HAP-1 (cell line): ENCODE data around the gene ZFHX2.
A peak's percentile ranks its signal among the peaks of the same experiment; 100 is the strongest.
"Not testable (repeated sequence)": the region's sequence is repeated elsewhere in the genome, so short reads cannot be mapped to it uniquely, and the experiment has no call there.

Experiments
- DNase-seq, 2 experiments: peaks; one replicate each; pipeline ENCODE4 v3.0.0-alpha.2; 2016 to 2020; ENCODE audit warnings: low spot score in 2 of 2
- H3K27me3 ChIP-seq: fragments of 250-450 bp; sonication (Bioruptor Pico); 2 replicates; pipeline ENCODE4 v1.5.1; 2020; ENCODE audit warnings: low read depth, mild to moderate bottlenecking, moderate library complexity
- H3K36me3 ChIP-seq: fragments of 250-450 bp; sonication (Bioruptor Pico); replicated peaks from 2 replicates; pipeline ENCODE4 v1.5.1; 2020; ENCODE audit warnings: mild to moderate bottlenecking
- H3K4me1 ChIP-seq: fragments of 250-450 bp; sonication (Bioruptor Pico); 2 replicates; pipeline ENCODE4 v1.5.1; 2020; ENCODE audit warnings: mild to moderate bottlenecking
- H3K4me3 ChIP-seq: fragments of 250-450 bp; sonication (Bioruptor Pico); 2 replicates; pipeline ENCODE4 v1.5.1; 2020; ENCODE audit warnings: mild to moderate bottlenecking, moderate library complexity
- H3K9me3 ChIP-seq: fragments of 250-450 bp; sonication (Bioruptor Pico); 2 replicates; pipeline ENCODE4 v1.5.1; 2020; ENCODE audit warnings: mild to moderate bottlenecking, moderate library complexity
- in situ Hi-C: fragments of 300-500 bp; cut with MboI; formaldehyde crosslinking; loops from 3 replicates; pipeline ENCODE4 v1.14.3; 2020; ENCODE audit warnings: low sequenced_read_pairs, inconsistent platforms, mixed read lengths

Gene ZFHX2

DNA sequence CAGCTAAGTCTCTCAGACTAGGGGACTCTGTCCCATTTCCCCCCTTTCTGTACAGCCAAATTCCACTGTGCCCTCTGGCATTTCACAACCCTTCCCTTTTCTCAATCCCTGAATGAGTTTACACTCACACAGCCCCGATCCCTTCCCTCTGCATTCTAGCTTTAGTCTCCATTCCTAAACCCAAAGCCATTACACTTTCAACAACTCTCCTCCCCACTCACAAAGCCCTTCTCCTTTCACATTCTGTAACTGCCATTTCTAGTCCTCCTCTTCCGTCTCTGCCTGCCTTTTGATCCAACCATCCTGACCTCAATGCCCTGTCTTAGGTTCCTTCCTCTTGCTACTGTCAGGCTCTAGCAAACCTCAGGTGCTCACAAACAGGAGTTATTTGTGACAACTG lies 3.6 kb downstream of the ZFHX2 start:
- in situ Hi-C loops: no loop called here
- Histone ChIP-seq H3K27me3 (no peaks in the 10 kb centered on the region), H3K4me3 (no peak overlapping the region), H3K4me1 (peaks cover 4% of the 10 kb centered on the region), H3K36me3 (no peaks in the 10 kb centered on the region), H3K9me3 (no peaks in the 10 kb centered on the region)
- DNase-seq: no peak

DNA sequence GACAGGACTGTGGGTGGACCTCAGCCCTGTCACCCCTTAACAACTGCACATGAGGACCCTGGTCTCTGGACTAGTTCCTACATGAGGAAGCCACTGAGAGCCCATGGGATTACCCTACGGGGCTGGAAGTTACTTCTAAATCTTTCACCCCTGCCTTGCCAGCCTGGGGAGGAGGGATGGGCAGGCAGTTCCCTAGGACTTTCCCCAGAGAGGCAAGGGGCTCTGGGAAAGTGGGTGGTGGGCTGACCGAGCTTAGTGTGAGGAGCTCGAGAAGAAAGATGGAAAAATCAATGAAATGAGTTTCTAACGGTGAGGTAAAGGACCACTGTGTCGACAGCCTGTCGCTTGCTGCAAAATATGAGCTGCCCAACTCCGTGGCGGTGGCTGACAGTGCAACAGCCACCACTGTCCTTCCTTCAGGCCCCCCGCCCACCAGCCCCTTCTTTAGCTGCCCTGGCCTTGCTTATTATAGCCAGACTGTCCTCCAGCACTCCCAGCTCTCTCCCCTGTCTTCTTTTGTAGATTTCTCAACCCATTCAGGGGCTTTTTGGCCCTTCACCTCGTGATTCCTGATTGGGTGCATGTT lies 5.0 kb downstream of the ZFHX2 start:
- Histone ChIP-seq H3K4me1 (no peaks in the 10 kb centered on the region), H3K9me3 (no peaks in the 10 kb centered on the region), H3K36me3 (no peaks in the 10 kb centered on the region), H3K4me3 (no peak overlapping the region), H3K27me3 (no peaks in the 10 kb centered on the region)
- DNase-seq: no peak
- in situ Hi-C loops: no loop called here

DNA sequence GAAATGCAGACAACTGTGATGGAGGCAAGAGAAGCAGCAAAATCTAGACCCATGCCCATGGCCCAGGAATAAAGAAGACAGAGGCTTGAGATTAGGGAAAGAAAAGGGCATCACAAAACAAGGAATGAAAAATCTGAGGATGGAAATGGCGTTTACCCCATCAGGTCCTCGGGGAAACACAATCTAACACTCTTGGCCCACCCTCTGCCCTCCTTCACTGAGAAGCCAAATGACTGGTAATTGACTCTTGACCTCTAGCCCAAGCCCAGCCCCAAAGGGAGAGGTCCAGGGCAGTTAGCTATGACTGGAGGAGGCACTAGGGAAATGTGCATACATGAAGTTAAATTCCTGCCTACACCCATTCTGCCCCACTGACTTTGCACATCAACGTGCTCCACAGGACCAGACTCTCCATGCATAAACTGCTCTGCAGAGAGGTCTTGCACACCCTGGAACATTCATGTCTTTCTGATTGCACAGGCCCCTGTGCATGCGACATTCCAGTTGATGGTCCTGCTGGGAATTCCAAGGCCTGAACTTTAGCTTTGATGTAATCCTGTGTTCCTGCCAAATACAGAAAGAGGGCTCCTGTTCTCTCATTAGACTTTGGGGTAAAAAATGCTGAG lies 5.7 kb downstream of the ZFHX2 start:
- in situ Hi-C loops: no loop called here
- H3K9me3 ChIP-seq: no peaks in the 10 kb centered on the region
- DNase-seq: no peak
- no peaks in the 10 kb centered on the region for H3K4me1 ChIP-seq
- H3K4me3 ChIP-seq: no peak overlapping the region
- no peaks in the 10 kb centered on the region for H3K27me3 ChIP-seq
- H3K36me3 ChIP-seq: no peaks in the 10 kb centered on the region

DNA sequence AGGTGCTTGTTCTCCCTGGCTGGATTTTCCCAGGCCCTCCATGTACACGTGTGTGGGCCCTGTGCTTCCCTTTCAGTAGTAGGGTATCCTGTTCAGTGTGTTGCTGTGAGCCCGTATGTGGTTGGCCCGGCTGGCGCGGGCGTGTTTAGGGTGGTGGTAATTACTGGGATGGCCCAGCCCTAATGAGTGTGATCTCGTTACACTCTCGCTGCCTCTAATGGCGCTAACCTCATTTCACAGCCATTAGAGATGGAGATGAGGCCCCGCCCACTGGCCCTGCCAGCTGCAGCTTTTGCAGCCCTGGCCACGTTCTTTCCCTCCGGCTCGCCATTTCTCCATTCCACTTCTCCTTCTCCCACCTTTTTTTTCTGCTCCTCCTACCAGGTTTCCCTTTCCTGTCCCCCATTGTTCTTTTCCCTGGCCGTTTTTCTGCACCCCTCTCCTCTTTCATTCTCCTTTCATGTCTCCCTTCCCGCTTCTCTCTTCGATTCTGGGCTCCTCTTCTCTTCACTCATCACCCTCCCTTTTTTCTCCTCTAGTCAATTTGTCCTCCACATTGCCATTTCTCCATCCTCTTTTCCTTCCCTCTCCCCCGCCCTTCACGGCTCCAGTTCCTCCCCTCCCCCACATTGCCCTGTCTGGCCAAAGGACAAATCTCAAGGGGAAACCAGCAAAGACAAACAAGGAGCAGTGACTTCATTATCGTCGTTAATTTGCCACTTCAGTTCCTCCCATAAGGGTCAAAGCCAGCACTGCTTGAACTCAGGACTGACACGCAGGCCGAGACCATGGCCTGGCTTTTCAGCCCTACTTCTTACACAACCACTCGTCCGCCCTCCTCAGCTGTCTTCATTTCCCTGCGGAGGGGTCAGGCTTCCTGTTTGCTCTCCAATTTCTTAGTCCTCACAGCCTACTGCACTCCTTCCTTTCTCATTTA lies 6.8 kb downstream of the ZFHX2 start:
- no peak for DNase-seq
- H3K4me1 ChIP-seq: no peaks in the 10 kb centered on the region
- in situ Hi-C loops: no loop called here
- no peaks in the 10 kb centered on the region for H3K9me3 ChIP-seq
- H3K36me3 ChIP-seq: no peaks in the 10 kb centered on the region
- no peaks in the 10 kb centered on the region for H3K27me3 ChIP-seq
- H3K4me3 ChIP-seq: no peak overlapping the region

DNA sequence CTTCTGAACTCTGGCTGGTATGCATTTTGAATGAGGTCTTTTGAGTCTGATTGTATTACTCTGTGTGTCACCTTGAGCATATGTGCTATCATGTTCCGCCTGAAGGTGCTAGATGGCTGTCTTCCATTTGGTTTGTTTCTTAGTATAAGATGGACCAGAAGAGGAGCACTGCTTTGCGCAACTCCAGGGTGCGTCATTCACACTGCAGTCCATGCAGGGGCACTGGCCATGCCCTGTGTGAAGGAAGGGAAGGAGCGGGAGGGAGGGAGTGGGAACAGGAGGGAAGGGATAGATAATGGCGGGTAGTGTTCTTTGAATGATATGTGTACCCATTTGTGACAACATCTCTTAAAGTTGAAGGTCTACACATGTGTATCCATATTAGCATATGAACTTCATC lies 8.2 kb downstream of the ZFHX2 start:
- in situ Hi-C loops: no loop called here
- H3K36me3 ChIP-seq: no peaks in the 10 kb centered on the region
- H3K27me3 ChIP-seq: no peaks in the 10 kb centered on the region
- H3K9me3 ChIP-seq: no peaks in the 10 kb centered on the region
- H3K4me3 ChIP-seq: no peak overlapping the region
- H3K4me1 ChIP-seq: peaks cover 6% of the 10 kb centered on the region
- DNase-seq: no peak

DNA sequence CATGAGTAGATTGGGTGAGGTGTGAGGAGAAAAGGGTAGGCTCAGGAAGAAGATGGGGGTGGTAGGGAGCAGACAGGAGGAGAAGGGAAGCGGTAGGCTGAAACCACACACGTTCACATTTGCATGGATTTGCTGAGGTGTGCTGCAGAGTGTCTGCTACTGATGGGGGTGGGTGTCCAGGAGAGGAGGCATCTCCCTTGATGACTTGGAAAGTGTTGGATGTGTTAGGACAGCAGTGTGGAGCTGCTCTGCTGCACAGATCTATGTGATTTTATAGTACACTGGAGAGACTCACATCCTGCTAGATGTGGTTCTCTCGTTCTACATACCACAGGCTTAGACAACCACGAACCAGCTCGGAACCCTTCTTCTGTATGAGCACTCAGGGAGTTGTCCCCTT lies 9.3 kb downstream of the ZFHX2 start:
- Histone ChIP-seq H3K4me3 (no peak overlapping the region), H3K36me3 (no peaks in the 10 kb centered on the region), H3K4me1 (peaks cover 6% of the 10 kb centered on the region), H3K27me3 (no peaks in the 10 kb centered on the region), H3K9me3 (no peaks in the 10 kb centered on the region)
- no peak for DNase-seq
- in situ Hi-C loops: no loop called here

DNA sequence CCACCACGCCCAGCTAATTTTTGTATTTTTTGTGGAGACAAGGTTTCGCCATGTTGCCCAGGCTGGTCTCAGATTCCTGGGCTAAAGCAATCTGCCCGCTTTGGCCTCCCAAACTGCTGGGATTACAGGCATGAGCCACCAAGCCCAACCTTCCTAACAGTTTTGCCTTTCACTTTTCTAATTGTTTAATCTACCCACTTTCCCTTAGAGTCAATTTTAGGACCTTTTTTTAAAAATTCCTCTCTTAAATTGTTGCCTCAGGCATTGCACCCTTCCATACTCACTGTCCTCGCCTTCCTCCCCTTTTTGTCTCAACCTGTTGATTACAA lies 11.5 kb downstream of the ZFHX2 start:
- no peaks in the 10 kb centered on the region for H3K9me3 ChIP-seq
- H3K27me3 ChIP-seq: no peaks in the 10 kb centered on the region
- DNase-seq: no peak
- H3K4me3 ChIP-seq: no peak overlapping the region
- no peaks in the 10 kb centered on the region for H3K36me3 ChIP-seq
- peaks cover 6% of the 10 kb centered on the region for H3K4me1 ChIP-seq
- in situ Hi-C loops: no loop called here

DNA sequence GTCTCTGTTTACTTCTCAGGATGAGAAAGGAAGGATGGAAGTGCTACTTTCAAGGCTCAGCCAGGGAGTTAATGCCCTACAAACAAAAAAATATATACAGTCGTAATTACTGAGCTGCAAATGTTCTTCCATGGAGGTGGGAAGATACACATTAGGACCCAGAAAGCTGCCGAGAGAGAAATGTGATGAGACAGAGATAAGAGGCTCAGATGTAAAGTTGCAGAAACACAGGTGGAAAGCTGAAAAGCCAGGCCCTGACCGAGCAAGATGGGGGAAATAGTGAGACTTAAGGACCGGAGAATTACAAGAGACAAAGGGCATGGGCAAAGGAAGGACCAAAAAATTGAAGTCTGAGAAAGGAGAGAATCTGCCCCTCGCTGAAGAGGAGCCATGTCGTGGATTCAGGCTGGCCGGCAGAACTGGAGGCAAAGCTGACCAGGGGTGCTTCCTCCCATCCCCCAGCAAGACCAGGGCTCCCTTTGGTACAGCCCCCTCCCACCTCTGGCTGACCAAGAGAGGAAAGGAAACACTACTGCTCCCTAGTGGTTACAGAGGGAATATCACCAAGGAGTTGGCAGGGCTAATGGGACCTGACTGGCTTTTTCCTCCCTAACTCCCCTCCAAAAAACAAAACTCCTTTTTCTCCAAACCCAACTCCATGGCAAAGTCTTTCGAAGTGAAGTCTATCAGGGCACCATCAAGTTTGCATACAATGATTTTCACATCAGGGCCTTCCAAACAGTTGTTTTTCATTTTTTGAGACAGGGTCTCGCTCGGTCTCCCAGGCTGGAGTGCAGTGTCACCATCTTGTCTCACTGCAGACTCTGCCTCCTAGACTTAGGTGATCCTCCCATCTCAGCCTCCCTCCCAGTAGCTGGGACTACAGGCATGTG lies 12.1 kb downstream of the ZFHX2 start:
- peak; percentile 34 to 71 for DNase-seq
- in situ Hi-C loops: no loop called here
- H3K36me3 ChIP-seq: no peaks in the 10 kb centered on the region
- H3K4me1 ChIP-seq: peaks cover 6% of the 10 kb centered on the region
- H3K27me3 ChIP-seq: no peaks in the 10 kb centered on the region
- H3K4me3 ChIP-seq: no peak overlapping the region
- no peaks in the 10 kb centered on the region for H3K9me3 ChIP-seq

DNA sequence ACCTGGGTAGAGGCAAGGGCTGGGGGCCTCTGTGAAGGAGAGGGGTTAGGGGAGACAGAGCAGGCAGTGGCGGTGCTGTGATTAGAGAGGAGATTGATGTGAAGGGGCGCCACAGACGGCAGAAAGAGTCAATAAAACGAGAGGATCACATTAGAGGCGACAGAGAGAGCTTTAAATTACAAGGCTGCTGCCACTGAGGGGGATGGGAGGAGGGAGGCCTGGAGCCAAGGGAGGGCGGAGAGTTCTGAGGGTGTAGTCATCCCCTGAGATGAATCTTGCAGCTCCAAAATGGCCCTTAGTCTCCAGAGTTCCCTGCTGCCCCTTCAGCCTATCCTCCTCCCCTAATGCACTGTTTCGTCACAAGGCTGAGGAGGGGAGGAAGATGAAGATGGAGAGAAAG lies 12.8 kb downstream of the ZFHX2 start:
- no peaks in the 10 kb centered on the region for H3K27me3 ChIP-seq
- H3K4me3 ChIP-seq: no peak overlapping the region
- H3K4me1 ChIP-seq: peaks cover 6% of the 10 kb centered on the region
- no peaks in the 10 kb centered on the region for H3K9me3 ChIP-seq
- no peaks in the 10 kb centered on the region for H3K36me3 ChIP-seq
- in situ Hi-C loops: no loop called here
- DNase-seq: no peak

DNA sequence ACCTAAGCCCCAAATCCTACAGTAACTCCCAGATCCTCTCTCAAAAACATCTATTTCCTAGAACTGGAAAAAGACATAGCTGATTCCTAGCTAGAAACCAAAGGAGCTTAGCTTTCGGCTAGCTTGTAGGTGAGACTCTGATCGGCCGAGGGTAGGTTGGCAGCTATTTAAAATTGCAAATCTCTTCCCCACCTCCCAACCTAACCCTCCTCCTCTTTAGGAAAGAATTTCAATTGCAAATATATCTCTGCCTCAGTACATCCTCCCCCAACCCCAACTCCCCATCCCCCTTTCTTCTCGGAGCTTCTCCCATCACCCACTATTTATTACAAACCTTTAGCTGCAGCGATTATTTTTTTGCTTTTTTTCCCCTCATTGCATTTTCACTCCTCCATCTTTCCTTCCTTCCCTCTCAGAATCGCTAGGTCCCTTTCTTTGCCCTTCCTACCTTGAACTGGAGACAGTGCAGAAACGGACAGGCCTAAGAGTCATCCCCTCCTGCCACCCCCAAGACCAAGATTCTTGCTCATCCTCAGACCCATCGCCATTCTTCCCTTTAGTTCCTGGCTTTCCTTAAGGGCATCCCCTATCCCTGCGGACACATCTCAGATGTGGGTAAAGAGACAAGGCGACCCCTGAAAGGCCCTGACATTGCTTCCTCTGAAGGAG lies 13.4 kb downstream of the ZFHX2 start:
- Histone ChIP-seq H3K27me3 (no peaks in the 10 kb centered on the region), H3K4me1 (peaks cover 6% of the 10 kb centered on the region), H3K9me3 (no peaks in the 10 kb centered on the region), H3K4me3 (no peak overlapping the region), H3K36me3 (no peaks in the 10 kb centered on the region)
- DNase-seq: no peak
- in situ Hi-C loops: no loop called here

DNA sequence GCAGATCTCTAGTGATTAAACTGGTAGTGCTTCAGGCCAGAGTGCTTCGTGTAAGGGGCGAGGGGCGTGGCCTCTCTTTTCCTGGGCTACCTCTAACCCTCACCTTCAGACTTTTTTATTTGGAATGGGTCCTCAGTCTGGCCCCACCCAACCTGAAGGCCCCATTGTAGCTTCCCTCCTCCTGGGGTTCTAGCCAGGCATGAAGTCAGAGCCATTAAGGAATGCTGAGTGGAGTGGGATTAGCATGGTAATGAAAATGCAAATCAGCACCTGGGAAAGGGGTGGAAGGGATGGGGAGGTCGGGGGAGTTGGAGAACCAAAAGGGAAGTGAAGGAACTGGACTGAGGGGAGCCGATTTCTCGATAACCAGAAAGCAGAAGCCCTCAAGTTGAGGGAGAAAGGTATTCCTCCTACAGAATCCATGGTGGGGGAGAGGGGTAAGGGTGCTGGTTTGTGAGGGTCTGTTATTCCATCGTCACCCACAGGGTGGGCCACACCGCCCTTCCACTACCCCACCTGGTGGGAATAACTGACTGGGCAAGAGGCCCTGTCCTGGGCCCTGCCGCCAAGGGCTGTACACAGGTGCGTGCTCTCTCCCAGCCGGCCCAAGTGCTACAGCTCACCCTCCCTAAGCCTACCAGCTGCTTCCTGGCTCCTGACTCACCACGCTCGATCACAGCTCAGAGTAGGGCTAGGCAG lies 14.1 kb downstream of the ZFHX2 start:
- Histone ChIP-seq H3K36me3 (no peaks in the 10 kb centered on the region), H3K9me3 (no peaks in the 10 kb centered on the region), H3K4me3 (no peak overlapping the region), H3K27me3 (no peaks in the 10 kb centered on the region), H3K4me1 (peaks cover 6% of the 10 kb centered on the region)
- DNase-seq: no peak
- in situ Hi-C loops: no loop called here

DNA sequence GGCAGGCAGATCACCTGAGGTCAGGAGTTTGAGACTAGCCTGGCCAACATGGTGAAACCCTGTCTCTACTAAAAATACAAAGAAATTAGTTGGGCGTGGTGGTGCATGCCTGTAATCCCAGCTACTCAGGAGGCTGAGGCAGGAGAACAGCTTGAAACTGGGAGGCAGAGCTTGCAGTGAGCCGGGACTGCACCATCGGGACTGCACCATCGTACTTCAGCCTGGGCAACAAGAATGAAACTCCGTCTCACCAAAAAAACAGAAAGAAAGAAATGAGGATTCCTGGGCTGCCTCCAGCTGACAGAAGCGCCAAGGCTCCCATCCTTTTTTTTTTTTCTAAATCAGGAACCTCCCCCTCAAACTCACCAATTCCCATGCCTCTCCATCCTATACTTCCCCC lies 14.7 kb downstream of the ZFHX2 start:
- H3K4me3 ChIP-seq, H3K27me3 ChIP-seq, in situ Hi-C loops, DNase-seq, H3K9me3 ChIP-seq, H3K4me1 ChIP-seq, H3K36me3 ChIP-seq: not testable (repeated sequence)

DNA sequence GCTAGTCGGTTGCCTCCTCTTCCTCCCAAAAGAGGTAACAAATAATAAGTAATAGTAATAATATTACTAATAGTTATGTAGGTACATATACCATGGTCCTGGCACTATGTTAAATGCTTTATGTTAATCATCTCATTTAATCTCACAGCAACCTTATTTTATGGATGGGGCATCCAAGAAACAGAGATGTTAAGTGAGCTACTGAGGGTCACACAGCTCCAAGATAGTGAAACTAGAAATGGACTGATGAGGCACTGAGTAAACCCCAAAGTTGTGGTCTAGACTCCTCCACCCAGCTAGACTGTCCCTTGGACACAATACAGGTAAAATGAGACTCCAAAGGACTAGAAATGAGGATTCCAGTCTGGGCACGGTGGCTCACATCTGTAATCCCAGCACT lies 15.1 kb downstream of the ZFHX2 start:
- in situ Hi-C loops: no loop called here
- no peak for DNase-seq

More for the DNA sequence above, 15.1 kb downstream of the ZFHX2 start:
- no peak overlapping the region for H3K4me3 ChIP-seq
- H3K4me1 ChIP-seq: peaks cover 6% of the 10 kb centered on the region
- no peaks in the 10 kb centered on the region for H3K27me3 ChIP-seq
- no peaks in the 10 kb centered on the region for H3K36me3 ChIP-seq
- H3K9me3 ChIP-seq: no peaks in the 10 kb centered on the region
